Right lobe of liver (tissue), 6 donors: ENCODE data around the gene PCGF2. TPM values are rescaled to one million over a fixed set of nuclear protein-coding genes. Genes with fewer than 3 reads are reported as not detected.
"Not testable (repeated sequence)": the region's sequence is repeated elsewhere in the genome, so short reads cannot be mapped to it uniquely, and the experiment has no call there.

Experiments
- ATAC-seq, 4 donors: fragments of 200-7000 bp; cut with Tn5 transposase; one replicate each; pipeline ENCODE4 v1.9.1; 2020; ENCODE audit warnings: mild to moderate bottlenecking in 4 of 4, moderate library complexity in 4 of 4
- DNase-seq, 3 donors: peaks; one replicate each; pipeline ENCODE4 v3.0.0-alpha.2; 2020
- H3K27ac ChIP-seq, 3 donors: fragments of 200-600 bp; one replicate each; pipeline ENCODE4 v1.8.0; 2022
- H3K27me3 ChIP-seq, 2 donors: fragments of 200-600 bp; one replicate each; pipeline ENCODE4 v1.8.0; 2022
- H3K36me3 ChIP-seq, 4 donors: fragments of 200-600 bp; sonication (generic) in 1 of 4; one replicate each; pipeline versions ENCODE4 v1.5.1 to v1.8.0; 2017 to 2022; ENCODE audit warnings: control low read depth in 1 of 4
- H3K4me1 ChIP-seq, 4 donors: fragments of 200-600 bp; sonication (generic) in 1 of 4; one replicate each; pipeline versions ENCODE4 v1.5.1 to v1.8.0; 2017 to 2022; ENCODE audit warnings: control low read depth in 1 of 4
- H3K4me3 ChIP-seq, 3 donors: fragments of 200-600 bp; one replicate each; pipeline ENCODE4 v1.8.0; 2022
- H3K9me3 ChIP-seq, 4 donors: fragments of 200-600 bp; sonication (generic) in 1 of 4; one replicate each; pipeline versions ENCODE4 v1.5.1 to v1.8.0; 2017 to 2022; ENCODE audit warnings: control low read depth in 1 of 4
- POLR2A ChIP-seq: fragments of 450-650 bp; IDR thresholded peaks from one replicate; pipeline ENCODE4 v1.6.1; 2017; ENCODE audit warnings: antibody characterized with exemption, mild to moderate bottlenecking
- WGBS: methylation state at CpG from one replicate; pipeline ENCODE4 v1.1.6; 2018; ENCODE audit warnings: low coverage, low lambda C conversion rate; ENCODE audit not compliant: insufficient coverage; ENCODE audit errors: missing lambda C conversion rate; 5-methylcytosine and 5-hydroxymethylcytosine counted together
- intact Hi-C, 2 donors: fragments of 100-400 bp; cut with DNase I; formaldehyde crosslinking; loops; one replicate each; pipeline versions ENCODE4 v1.11.2 to v1.14.1; 2022
- total RNA-seq, 6 experiments: library from RNA; depleted of rRNA in 2 of 6; stranded (reverse); fragments of >200 nt in 2 of 6; fragmentation: NEBNext Ultra II Directional in 3 of 6; extraction: Animal tissue kit (Norgen Biotek cat#: 25700) in 3 of 6; gene quantifications; one replicate each; pipeline versions ENCODE4 v1.1.0 to v1.2.4, GENCODE V29; 2016 to 2023
- TF ChIP-seq, protein P1 (sequence below), 4 donors: fragments of 200-600 bp in 3 of 4; fragments of 450-650 bp in 1 of 4; IDR thresholded peaks; one replicate each; pipeline versions ENCODE4 v1.5.1 to v1.8.0; 2016 to 2022; ENCODE audit warnings: antibody characterized with exemption in 4 of 4, mild to moderate bottlenecking in 2 of 4
- donor health status: DM: no; HTN: yes; CAD: no.
- donor health status: DM: no; HTN: no; CAD: no.
- donor health status: DM: no; HTN: no; CAD: no.
- donor health status: DM: no; HTN: yes; CAD: no.
- donor health status: DM: no; HTN: yes; CAD: no.

Gene PCGF2
- total RNA-seq, 6 experiments from 2014 or later, result 1.7 to 8.0 (median 3.9) TPM

DNA sequence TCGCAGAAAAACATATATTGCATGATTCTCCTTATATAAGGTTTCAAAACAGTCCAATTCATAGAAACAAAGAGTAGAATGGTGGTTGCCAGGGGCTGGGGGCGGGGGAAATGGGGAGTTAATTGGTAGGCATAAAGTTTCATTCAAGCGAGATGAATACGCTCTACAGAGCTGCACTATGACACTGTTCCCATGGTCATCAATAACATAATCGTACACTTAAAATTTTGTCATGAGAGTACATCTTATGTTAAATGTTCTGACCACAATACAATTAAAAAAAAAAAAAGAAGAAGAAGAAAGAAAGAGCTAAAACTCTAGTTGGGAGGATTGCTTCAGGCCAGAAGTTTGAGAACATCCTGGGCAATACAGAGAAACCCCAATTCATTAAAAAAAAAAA is 46.1 kb upstream of the PCGF2 start:
- 98% methylated on average over 5 of the region's 5 CpGs for WGBS
- Histone ChIP-seq H3K27ac (no peak overlapping the region), H3K4me1 (peaks cover 0 to 26% (median 7%) of the 10 kb centered on the region in 4 donors), H3K9me3 (no peaks in the 10 kb centered on the region), H3K36me3 (no peaks in the 10 kb centered on the region), H3K4me3 (no peak overlapping the region), H3K27me3 (no peaks in the 10 kb centered on the region)
- DNase-seq (no peak), ATAC-seq (no peak)
- intact Hi-C loops, result no loop called here
- no peak for TF ChIP-seq POLR2A
- TF ChIP-seq, protein P1, sequence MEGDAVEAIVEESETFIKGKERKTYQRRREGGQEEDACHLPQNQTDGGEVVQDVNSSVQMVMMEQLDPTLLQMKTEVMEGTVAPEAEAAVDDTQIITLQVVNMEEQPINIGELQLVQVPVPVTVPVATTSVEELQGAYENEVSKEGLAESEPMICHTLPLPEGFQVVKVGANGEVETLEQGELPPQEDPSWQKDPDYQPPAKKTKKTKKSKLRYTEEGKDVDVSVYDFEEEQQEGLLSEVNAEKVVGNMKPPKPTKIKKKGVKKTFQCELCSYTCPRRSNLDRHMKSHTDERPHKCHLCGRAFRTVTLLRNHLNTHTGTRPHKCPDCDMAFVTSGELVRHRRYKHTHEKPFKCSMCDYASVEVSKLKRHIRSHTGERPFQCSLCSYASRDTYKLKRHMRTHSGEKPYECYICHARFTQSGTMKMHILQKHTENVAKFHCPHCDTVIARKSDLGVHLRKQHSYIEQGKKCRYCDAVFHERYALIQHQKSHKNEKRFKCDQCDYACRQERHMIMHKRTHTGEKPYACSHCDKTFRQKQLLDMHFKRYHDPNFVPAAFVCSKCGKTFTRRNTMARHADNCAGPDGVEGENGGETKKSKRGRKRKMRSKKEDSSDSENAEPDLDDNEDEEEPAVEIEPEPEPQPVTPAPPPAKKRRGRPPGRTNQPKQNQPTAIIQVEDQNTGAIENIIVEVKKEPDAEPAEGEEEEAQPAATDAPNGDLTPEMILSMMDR (IDR thresholded peaks at IDR 0.05), result no peak

DNA sequence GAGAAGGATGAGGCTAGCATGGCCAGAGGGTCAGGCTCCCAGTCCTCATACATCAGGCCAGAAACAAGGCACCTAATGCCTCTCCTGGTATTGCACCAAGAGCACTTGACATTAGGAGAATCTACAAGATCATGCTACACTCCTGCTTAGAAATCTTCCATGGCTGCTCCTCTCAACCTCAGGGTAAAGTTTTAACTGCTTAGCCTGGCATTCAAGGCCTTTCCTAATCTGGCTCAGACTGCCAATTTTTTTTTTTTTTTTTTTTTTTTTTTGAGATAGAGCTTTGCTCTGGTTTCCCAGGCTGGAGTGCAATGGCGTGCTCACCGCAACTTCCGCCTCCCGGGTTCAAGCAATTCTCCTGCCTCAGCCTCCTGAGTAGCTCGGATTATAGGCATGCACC is 43.0 kb upstream of the PCGF2 start:
- Histone ChIP-seq H3K27ac (no peak overlapping the region), H3K9me3 (no peaks in the 10 kb centered on the region), H3K27me3 (no peaks in the 10 kb centered on the region), H3K36me3 (peaks cover 0 to 8% (median 4%) of the 10 kb centered on the region in 4 donors), H3K4me3 (no peak overlapping the region), H3K4me1 (peaks cover 0 to 1% (median 0%) of the 10 kb centered on the region in 4 donors)
- TF ChIP-seq, protein P1 (IDR thresholded peaks at IDR 0.05), result no peak
- no peak for TF ChIP-seq POLR2A
- 58% methylated on average over 2 of the region's 5 CpGs for WGBS
- ATAC-seq (no peak), DNase-seq (no peak)
- intact Hi-C loops, result no loop called here

GRCh38 chr17:38790148-38790707 is 42.1 kb upstream of the PCGF2 start:
- DNase-seq, H3K27ac ChIP-seq, H3K4me1 ChIP-seq, ATAC-seq, intact Hi-C loops, H3K27me3 ChIP-seq, H3K4me3 ChIP-seq, H3K9me3 ChIP-seq: not testable (repeated sequence)
- peaks cover 0 to 15% (median 9%) of the 10 kb centered on the region in 4 donors for H3K36me3 ChIP-seq
- WGBS, result 80% methylated on average over 9 of the region's 13 CpGs

GRCh38 chr17:38789185-38789584 is 41.0 kb upstream of the PCGF2 start:
- intact Hi-C loops, result no loop called here
- Histone ChIP-seq H3K9me3 (no peaks in the 10 kb centered on the region), H3K27me3 (no peaks in the 10 kb centered on the region), H3K4me1 (no peaks in the 10 kb centered on the region), H3K27ac (no peak overlapping the region), H3K4me3 (no peak overlapping the region), H3K36me3 (peaks cover 0 to 25% (median 15%) of the 10 kb centered on the region in 4 donors)
- ATAC-seq (no peak), DNase-seq (no peak)
- TF ChIP-seq, protein P1 (IDR thresholded peaks at IDR 0.05), result no peak
- no peak for TF ChIP-seq POLR2A
- WGBS, result 11% methylated on average over 1 of the region's 1 CpG

DNA sequence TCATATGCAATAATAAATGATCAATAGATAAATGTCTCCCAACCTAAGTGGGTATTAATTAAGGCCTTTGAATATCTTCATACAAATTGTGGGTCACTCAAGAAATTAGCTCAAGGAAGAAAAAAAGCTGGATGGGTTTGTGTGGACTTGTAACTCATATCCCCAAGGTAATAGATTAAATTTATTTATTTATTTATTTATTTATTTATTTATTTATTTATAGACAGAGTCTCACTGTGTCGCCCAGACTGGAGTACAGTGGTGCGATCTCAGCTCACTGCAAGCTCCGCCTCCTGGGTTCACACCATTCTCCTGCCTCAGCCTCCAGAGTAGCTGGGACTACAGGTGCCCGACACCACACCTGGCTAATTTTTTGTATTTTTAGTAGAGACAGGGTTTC is 39.9 kb upstream of the PCGF2 start:
- DNase-seq, H3K4me3 ChIP-seq, H3K9me3 ChIP-seq, intact Hi-C loops, ATAC-seq, H3K27me3 ChIP-seq, H3K27ac ChIP-seq, H3K4me1 ChIP-seq: not testable (repeated sequence)
- peaks cover 0 to 37% (median 18%) of the 10 kb centered on the region in 4 donors for H3K36me3 ChIP-seq
- WGBS, result 94% methylated on average over 4 of the region's 4 CpGs

GRCh38 chr17:38786372-38786771 is 38.2 kb upstream of the PCGF2 start:
- no peaks in the 10 kb centered on the region for H3K9me3 ChIP-seq
- H3K4me3 ChIP-seq, result no peak overlapping the region
- H3K27ac ChIP-seq, result no peak overlapping the region
- TF ChIP-seq, protein P1 (IDR thresholded peaks at IDR 0.05), result no peak
- no peak for TF ChIP-seq POLR2A
- peaks cover 0 to 51% (median 30%) of the 10 kb centered on the region in 4 donors for H3K36me3 ChIP-seq
- no peak for ATAC-seq
- DNase-seq, result no peak
- no peaks in the 10 kb centered on the region for H3K4me1 ChIP-seq
- no peaks in the 10 kb centered on the region for H3K27me3 ChIP-seq
- intact Hi-C loops, result no loop called here
- no CpG with 5 or more reads among the region's 6 CpGs for WGBS
